K562 (cell line): Measurements from ENCODE around the gene ANHX. TPM values are rescaled to one million over a fixed set of nuclear protein-coding genes. Genes with fewer than 3 reads are reported as not detected.

Experiments used
- ARNT ChIP-seq, 2 experiments: fragments of 450-650 bp; IDR thresholded peaks; 2 replicates each; pipeline ENCODE4 v1.6.1; 2016; ENCODE audit warnings: mild to moderate bottlenecking in 1 of 2
- CAMTA2 ChIP-seq: fragments of 250-450 bp; sonication (Bioruptor Pico); conservative IDR thresholded peaks from 2 replicates; pipeline ENCODE4 v1.5.1; 2022
- CEBPG ChIP-seq, 3 experiments: fragments of 200-800 bp in 1 of 3; sonication (Bioruptor generic) in 1 of 3; sonication (generic) in 1 of 3; formaldehyde crosslinking in 1 of 3; IDR thresholded peaks in 2 of 3; conservative IDR thresholded peaks in 1 of 3; 2 replicates each; pipeline versions ENCODE4 v1.6.1 to v1.8.0; 2016 to 2022; ENCODE audit warnings: missing compliant biosample characterization in 2 of 3, missing genetic modification characterization in 2 of 3, mild to moderate bottlenecking in 1 of 3, missing genetic modification reagents in 1 of 3
- EWSR1 ChIP-seq: fragments of 450-650 bp; IDR thresholded peaks from 2 replicates; pipeline ENCODE4 v1.6.1; 2018; ENCODE audit warnings: borderline replicate concordance, mild to moderate bottlenecking, low read depth, moderate library complexity; ENCODE audit not compliant: partially characterized antibody
- MCM2 ChIP-seq: fragments of 450-650 bp; IDR thresholded peaks from 2 replicates; pipeline ENCODE4 v1.6.1; 2017; ENCODE audit warnings: low read depth, mild to moderate bottlenecking
- MTA2 ChIP-seq: fragments of 450-650 bp; IDR thresholded peaks from 2 replicates; pipeline ENCODE4 v1.6.1; 2016; ENCODE audit warnings: low read depth
- MYC ChIP-seq, 2 experiments: fragments of 250-450 bp in 1 of 2; sonication (Bioruptor Pico) in 1 of 2; IDR thresholded peaks; 2 replicates each; pipeline versions ENCODE4 v1.5.1 to v1.6.1; 2012 to 2021; ENCODE audit warnings: low read depth in 2 of 2, borderline replicate concordance in 1 of 2, improper control_type of control experiment in 1 of 2, low read length in 1 of 2, mild to moderate bottlenecking in 1 of 2, moderate library complexity in 1 of 2
- PBX2 ChIP-seq, 2 experiments: IDR thresholded peaks in 1 of 2; conservative IDR thresholded peaks in 1 of 2; 2 replicates each; pipeline ENCODE4 v1.6.1; 2016; ENCODE audit warnings: low read depth in 2 of 2, mild to moderate bottlenecking in 1 of 2, missing compliant biosample characterization in 1 of 2, missing genetic modification characterization in 1 of 2, moderate library complexity in 1 of 2
- SMC3 ChIP-seq: conservative IDR thresholded peaks from 2 replicates; pipeline ENCODE4 v1.6.1; 2011; ENCODE audit warnings: low read depth, low read length, improper control_type of control experiment; ENCODE audit not compliant: insufficient read depth
- ZC3H11A ChIP-seq: IDR thresholded peaks from 2 replicates; pipeline ENCODE4 v1.6.1; 2012; ENCODE audit warnings: low read depth, low read length, improper control_type of control experiment
- ZNF146 ChIP-seq: IDR thresholded peaks from one replicate; pipeline ENCODE4 v1.6.1; 2018; ENCODE audit warnings: missing compliant biosample characterization; ENCODE audit not compliant: unreplicated experiment
- polyA plus RNA-seq, 8 experiments: library from polyadenylated mRNA; depleted of rRNA in 4 of 8; stranded (reverse) in 5 of 8; unstranded in 3 of 8; fragments of >200 nt; fragmentation: Nextera tagmentation in 2 of 8; fragmentation: Illumina TruSeq in 1 of 8; extraction: Ambion mirVana in 2 of 8; extraction: Trizol in 1 of 8; gene quantifications; 2 replicates each; pipeline versions ENCODE4 v1.2.1 to v1.2.3, GENCODE V29; 2011 to 2014; ENCODE audit warnings: inconsistent platforms in 1 of 8, missing spikeins in 1 of 8
- total RNA-seq, 7 experiments: library from RNA; depleted of rRNA in 6 of 7; stranded (reverse); fragments of >200 nt in 6 of 7; fragmentation: Illumina TruSeq in 2 of 7; extraction: Trizol in 2 of 7; gene quantifications; 2 replicates each; pipeline versions ENCODE4 v1.2.1 to v1.2.3, GENCODE V29; 2011 to 2021; ENCODE audit warnings: low replicate concordance in 1 of 7
- TF ChIP-seq, protein P1 (sequence below): conservative IDR thresholded peaks from 2 replicates; pipeline ENCODE4 v1.6.1; 2011; ENCODE audit warnings: low read depth, mild to moderate bottlenecking, low read length; ENCODE audit not compliant: control insufficient read depth
- TF ChIP-seq, protein P2 (sequence below), 2 experiments: fragments of 450-650 bp; formaldehyde crosslinking in 1 of 2; IDR thresholded peaks; 2 replicates each; pipeline versions ENCODE4 v1.4.0 to v1.6.1; 2014 to 2020; ENCODE audit warnings: mild to moderate bottlenecking in 2 of 2, borderline replicate concordance in 1 of 2, low read depth in 1 of 2

ANHX gene
- total and polyA plus RNA-seq, 9 of the 15 experiments (the other 6 are each of a cell fraction or from before 2014, with no cell fraction given) = not detected

DNA sequence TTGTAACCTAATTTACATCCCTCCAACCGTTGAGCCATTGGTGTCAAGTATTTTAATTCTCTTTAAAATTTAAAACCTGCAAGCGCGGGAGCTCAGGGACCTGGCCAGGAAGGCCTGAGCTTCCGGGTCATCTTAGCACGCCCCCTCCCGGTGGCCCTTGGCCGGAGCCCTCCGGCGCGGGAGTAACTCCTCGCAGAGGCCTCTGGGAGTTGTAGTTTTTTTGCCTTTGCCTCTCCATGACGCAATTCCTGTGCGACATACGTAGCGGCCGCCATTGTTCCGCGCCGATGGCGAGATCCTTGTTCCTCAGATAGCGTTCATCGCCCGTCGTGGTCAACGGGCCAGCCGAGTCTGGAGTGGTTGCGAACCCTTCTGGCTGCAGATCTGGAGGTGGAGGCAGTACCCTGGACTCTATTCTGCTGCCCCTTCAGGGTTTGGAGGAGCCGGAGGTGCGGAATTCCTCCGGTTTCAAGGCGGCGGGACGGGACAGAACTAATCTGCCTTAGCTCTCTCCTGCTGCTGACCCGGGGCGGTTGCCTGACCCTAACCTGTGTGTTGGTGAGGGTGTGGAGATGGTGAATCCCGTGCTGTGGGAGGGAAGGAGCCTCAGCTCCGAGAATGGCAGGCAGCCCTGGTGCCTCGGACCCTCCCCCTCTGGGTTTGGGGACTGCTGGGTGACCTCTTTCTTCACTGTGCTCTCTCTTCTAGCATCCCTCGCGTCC, 54.3 kb downstream of the ANHX start, which contains the start of gene ZNF268 (continued):
- TF ChIP-seq CEBPG (CRISPR knock-in tag; IDR thresholded peaks at IDR 0.05) = peak; percentile 87
- peak; percentile 90 to 94 for TF ChIP-seq CEBPG (tag; conservative IDR thresholded peaks at IDR 0.05 in 1 of 2, IDR thresholded peaks at IDR 0.05 in 1 of 2)
- no peak for TF ChIP-seq EWSR1
- TF ChIP-seq CAMTA2 = no peak
- no peak for TF ChIP-seq MTA2
- peak; percentile 61; the same call in 1 of the 2 replicates for TF ChIP-seq SMC3
- TF ChIP-seq, protein P1, sequence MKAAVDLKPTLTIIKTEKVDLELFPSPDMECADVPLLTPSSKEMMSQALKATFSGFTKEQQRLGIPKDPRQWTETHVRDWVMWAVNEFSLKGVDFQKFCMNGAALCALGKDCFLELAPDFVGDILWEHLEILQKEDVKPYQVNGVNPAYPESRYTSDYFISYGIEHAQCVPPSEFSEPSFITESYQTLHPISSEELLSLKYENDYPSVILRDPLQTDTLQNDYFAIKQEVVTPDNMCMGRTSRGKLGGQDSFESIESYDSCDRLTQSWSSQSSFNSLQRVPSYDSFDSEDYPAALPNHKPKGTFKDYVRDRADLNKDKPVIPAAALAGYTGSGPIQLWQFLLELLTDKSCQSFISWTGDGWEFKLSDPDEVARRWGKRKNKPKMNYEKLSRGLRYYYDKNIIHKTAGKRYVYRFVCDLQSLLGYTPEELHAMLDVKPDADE = peak; percentile 96; the same call in 1 of the 2 replicates
- no peak for TF ChIP-seq ZNF146 (CRISPR knock-in tag)
- no peak for TF ChIP-seq PBX2 (CRISPR knock-in tag; IDR thresholded peaks at IDR 0.05; ENCODE audit: low read depth)
- no peak for TF ChIP-seq PBX2 (tag; conservative IDR thresholded peaks at IDR 0.05; ENCODE audit: low read depth)
- no peak for TF ChIP-seq ZC3H11A
- TF ChIP-seq, protein P2, sequence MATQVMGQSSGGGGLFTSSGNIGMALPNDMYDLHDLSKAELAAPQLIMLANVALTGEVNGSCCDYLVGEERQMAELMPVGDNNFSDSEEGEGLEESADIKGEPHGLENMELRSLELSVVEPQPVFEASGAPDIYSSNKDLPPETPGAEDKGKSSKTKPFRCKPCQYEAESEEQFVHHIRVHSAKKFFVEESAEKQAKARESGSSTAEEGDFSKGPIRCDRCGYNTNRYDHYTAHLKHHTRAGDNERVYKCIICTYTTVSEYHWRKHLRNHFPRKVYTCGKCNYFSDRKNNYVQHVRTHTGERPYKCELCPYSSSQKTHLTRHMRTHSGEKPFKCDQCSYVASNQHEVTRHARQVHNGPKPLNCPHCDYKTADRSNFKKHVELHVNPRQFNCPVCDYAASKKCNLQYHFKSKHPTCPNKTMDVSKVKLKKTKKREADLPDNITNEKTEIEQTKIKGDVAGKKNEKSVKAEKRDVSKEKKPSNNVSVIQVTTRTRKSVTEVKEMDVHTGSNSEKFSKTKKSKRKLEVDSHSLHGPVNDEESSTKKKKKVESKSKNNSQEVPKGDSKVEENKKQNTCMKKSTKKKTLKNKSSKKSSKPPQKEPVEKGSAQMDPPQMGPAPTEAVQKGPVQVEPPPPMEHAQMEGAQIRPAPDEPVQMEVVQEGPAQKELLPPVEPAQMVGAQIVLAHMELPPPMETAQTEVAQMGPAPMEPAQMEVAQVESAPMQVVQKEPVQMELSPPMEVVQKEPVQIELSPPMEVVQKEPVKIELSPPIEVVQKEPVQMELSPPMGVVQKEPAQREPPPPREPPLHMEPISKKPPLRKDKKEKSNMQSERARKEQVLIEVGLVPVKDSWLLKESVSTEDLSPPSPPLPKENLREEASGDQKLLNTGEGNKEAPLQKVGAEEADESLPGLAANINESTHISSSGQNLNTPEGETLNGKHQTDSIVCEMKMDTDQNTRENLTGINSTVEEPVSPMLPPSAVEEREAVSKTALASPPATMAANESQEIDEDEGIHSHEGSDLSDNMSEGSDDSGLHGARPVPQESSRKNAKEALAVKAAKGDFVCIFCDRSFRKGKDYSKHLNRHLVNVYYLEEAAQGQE (IDR thresholded peaks at IDR 0.05; ENCODE audit: borderline replicate concordance) = peak; percentile 44; the same call in 1 of the 2 replicates
- TF ChIP-seq, protein P2 (CRISPR knock-in tag; IDR thresholded peaks at IDR 0.05; ENCODE audit: low read depth) = no peak
- TF ChIP-seq ARNT (IDR thresholded peaks at IDR 0.05) = no peak
- TF ChIP-seq MYC (IDR thresholded peaks at IDR 0.05; ENCODE audit: low read depth, low read length) = peak; percentile 75
- peak; percentile 37; the same call in 1 of the 2 replicates for TF ChIP-seq MYC (CRISPR knock-in tag; IDR thresholded peaks at IDR 0.05; ENCODE audit: borderline replicate concordance, low read depth)
- TF ChIP-seq MCM2 = no peak
